Mucosa of descending colon (tissue), 3 donors: ENCODE measurements around the gene GAL. TPM values are rescaled to one million over a fixed set of nuclear protein-coding genes. Genes with fewer than 3 reads are reported as not detected.

Source experiments
- ATAC-seq: fragments of 200-7000 bp; cut with Tn5 transposase; one replicate; pipeline ENCODE4 v1.9.1; 2020; ENCODE audit warnings: mild to moderate bottlenecking, moderate library complexity
- DNase-seq, 3 donors: peaks; one replicate each; pipeline ENCODE4 v3.0.0-alpha.2; 2020
- H3K36me3 ChIP-seq: fragments of 200-600 bp; one replicate; pipeline ENCODE4 v1.8.0; 2021; ENCODE audit warnings: low read depth, mild to moderate bottlenecking
- H3K4me1 ChIP-seq: fragments of 200-600 bp; one replicate; pipeline ENCODE4 v1.8.0; 2021; ENCODE audit warnings: low read depth, mild to moderate bottlenecking
- H3K4me3 ChIP-seq: fragments of 200-600 bp; one replicate; pipeline ENCODE4 v1.8.0; 2021; ENCODE audit warnings: mild to moderate bottlenecking
- H3K9me3 ChIP-seq: fragments of 200-600 bp; one replicate; pipeline ENCODE4 v1.8.0; 2021; ENCODE audit warnings: mild to moderate bottlenecking
- CTCF ChIP-seq: fragments of 200-600 bp; IDR thresholded peaks from one replicate; pipeline ENCODE4 v1.8.0; 2022; ENCODE audit warnings: antibody characterized with exemption, mild to moderate bottlenecking
- intact Hi-C, 2 donors: fragments of 100-400 bp; cut with DNase I in 1 of 2; cut with micrococcal nuclease in 1 of 2; formaldehyde crosslinking; loops; one replicate each; pipeline versions ENCODE4 v1.11.0 to v1.11.1; 2022; cut with DNase I, micrococcal nuclease
- total RNA-seq, 3 donors: library from RNA; stranded (reverse); fragmentation: NEBNext Ultra II Directional in 2 of 3; extraction: Animal tissue kit (Norgen Biotek cat#: 25700) in 2 of 3; gene quantifications; one replicate each; pipeline versions ENCODE4 v1.2.1 to v1.2.4, GENCODE V29; 2021 to 2023
- donor health status: DM: no; HTN: no; CAD: no; lungs with moderate emphysema.
- donor health status: DM: no; HTN: no; CAD: no.
- donor health status: DM: no; HTN: yes; CAD: no.

The GAL gene
- total RNA-seq, 3 donors from 2014 or later = 1.5 to 8.4 (median 2.4) TPM

GRCh38 chr11:68652683-68653156, 31.6 kb upstream of the GAL start:
- Histone ChIP-seq H3K4me1 (no peaks in the 10 kb centered on the region), H3K9me3 (no peaks in the 10 kb centered on the region), H3K4me3 (no peak overlapping the region), H3K36me3 (no peaks in the 10 kb centered on the region)
- TF ChIP-seq CTCF = no peak
- no peak for ATAC-seq
- intact Hi-C loops = no loop called here
- no peak for DNase-seq

DNA sequence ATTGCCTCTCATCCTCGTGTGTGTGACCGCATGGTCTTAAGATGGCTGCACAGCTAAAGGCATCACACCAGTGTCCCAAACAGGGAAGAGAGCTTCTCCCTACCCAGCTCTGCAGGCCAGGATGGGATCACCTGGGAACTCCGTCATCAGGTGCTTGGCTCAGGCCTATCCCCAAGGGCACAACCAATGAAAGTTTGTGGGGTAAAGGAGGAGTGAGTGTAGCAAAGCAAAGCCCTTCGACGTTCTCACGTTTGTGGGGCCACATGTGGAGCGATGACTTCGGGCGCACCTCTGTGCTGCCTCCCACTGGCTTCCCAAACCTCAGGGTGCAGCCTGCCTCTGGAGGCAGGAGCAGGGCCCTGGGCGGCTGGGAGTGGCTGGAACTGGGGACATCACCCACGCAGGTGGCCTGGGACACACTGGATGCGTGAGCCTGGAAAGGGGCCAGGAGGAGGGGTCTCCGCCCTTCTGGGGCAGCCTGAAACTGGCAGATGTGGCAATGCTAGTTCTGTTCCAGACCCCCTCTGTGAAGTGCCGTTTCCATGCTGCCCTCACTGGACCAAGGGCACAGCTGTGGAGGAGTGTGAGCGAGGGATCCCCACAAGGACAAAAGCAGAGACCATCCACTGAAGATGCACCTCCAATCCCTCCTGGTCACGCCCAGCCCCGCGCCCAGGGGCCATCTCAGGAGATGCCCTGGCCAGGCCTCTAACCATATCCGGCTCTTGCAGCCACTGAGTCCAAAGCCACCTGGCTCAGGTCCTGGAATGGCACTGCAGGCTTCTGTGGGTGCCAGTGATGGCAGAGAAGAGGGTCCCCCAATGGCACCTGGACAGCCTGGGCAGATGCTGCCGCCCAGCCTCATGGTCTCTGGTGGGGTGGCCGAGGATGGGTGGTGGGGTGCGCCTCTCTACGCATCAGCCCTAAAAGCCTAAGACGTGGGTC, 30.6 kb upstream of the GAL start:
- no peaks in the 10 kb centered on the region for H3K36me3 ChIP-seq
- intact Hi-C loops = no loop called here
- ATAC-seq (no peak), DNase-seq (no peak)
- no peak for TF ChIP-seq CTCF
- H3K4me3 ChIP-seq = no peak overlapping the region
- H3K9me3 ChIP-seq = no peaks in the 10 kb centered on the region
- H3K4me1 ChIP-seq = no peaks in the 10 kb centered on the region

GRCh38 chr11:68654978-68655377, 29.4 kb upstream of the GAL start:
- DNase-seq (no peak), ATAC-seq (no peak)
- no peak overlapping the region for H3K4me3 ChIP-seq
- no peak for TF ChIP-seq CTCF
- H3K4me1 ChIP-seq = no peaks in the 10 kb centered on the region
- intact Hi-C loops = no loop called here
- no peaks in the 10 kb centered on the region for H3K9me3 ChIP-seq
- H3K36me3 ChIP-seq = no peaks in the 10 kb centered on the region

DNA sequence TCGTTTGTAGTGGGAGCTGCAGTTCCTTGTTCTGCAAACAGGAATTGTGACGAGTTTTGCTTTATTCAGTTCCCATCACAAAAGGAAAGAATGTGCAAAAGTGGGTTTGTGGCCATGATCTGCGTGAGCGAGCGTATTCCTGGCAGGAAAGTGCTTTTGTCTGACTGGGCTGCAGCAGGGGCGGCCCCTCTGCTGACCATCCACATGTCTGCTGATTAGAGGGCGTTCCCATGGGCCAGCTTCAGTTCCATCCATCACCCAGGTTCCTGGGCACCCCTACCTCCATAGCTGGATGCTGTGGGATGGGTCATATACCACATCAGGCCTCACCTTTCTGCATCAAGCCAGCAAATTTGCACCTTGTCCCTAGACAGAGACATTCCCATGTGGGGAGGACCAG, 28.9 kb upstream of the GAL start:
- no peak for TF ChIP-seq CTCF
- H3K4me1 ChIP-seq = no peaks in the 10 kb centered on the region
- no peak for ATAC-seq
- H3K4me3 ChIP-seq = no peak overlapping the region
- no peak for DNase-seq
- no peaks in the 10 kb centered on the region for H3K36me3 ChIP-seq
- no peaks in the 10 kb centered on the region for H3K9me3 ChIP-seq
- intact Hi-C loops = no loop called here

DNA sequence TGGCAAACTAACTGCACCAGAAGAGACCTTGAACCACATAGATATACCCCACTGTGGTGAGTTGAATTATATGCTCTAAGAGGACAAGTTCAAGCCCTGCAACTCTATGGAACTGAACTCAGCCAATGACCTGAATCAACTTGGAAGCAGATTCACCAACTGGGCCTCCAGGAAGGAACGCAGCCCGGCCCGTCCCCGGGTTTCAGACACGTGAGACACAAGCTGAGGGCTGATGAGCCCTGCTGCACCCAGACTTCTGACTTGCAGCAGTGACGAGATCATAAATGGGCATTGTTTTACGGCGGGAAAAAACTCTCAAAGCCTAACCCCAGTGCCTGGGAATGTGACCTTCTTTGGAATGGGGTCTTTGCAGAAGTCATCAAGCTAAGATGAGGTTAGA, 28.5 kb upstream of the GAL start:
- ATAC-seq (no peak), DNase-seq (no peak)
- Histone ChIP-seq H3K36me3 (no peaks in the 10 kb centered on the region), H3K4me1 (no peaks in the 10 kb centered on the region), H3K4me3 (no peak overlapping the region), H3K9me3 (no peaks in the 10 kb centered on the region)
- no peak for TF ChIP-seq CTCF
- intact Hi-C loops = no loop called here
